Kidney (tissue), 14 donors: ENCODE measurements around the gene MXRA7. TPM values are rescaled to one million over a fixed set of nuclear protein-coding genes. Genes with fewer than 3 reads are reported as not detected.
A peak's percentile ranks its signal among the peaks of the same experiment; 100 is the strongest.

Experiments used
- DNase-seq, 5 donors: peaks; one replicate each; pipeline ENCODE4 v3.0.0-alpha.2; 2013 to 2020
- FAIRE-seq: peaks from 2 replicates; lab custom pipeline; 2012; peaks lifted over from hg19 to GRCh38; lab: Jason Lieb, UNC
- H3K27ac ChIP-seq, 2 donors: one replicate each; pipeline ENCODE4 v1.7.0; 2013; ENCODE audit warnings: low read depth in 2 of 2, low read length in 2 of 2, inconsistent platforms in 1 of 2
- H3K27me3 ChIP-seq: one replicate; pipeline ENCODE4 v1.7.1; 2013; ENCODE audit warnings: low read length, inconsistent platforms; ENCODE audit not compliant: control insufficient read depth, insufficient read depth
- H3K36me3 ChIP-seq, 3 donors: one replicate each; pipeline versions ENCODE4 v1.7.0 to v1.7.1; 2013; ENCODE audit warnings: low read length in 3 of 3, control low read depth in 1 of 3, inconsistent platforms in 1 of 3; ENCODE audit not compliant: insufficient read depth in 3 of 3, control insufficient read depth in 2 of 3
- H3K4me1 ChIP-seq, 3 donors: one replicate each; pipeline versions ENCODE4 v1.7.0 to v1.7.1; 2013; ENCODE audit warnings: low read length in 3 of 3, inconsistent platforms in 1 of 3, low read depth in 1 of 3; ENCODE audit not compliant: control insufficient read depth in 2 of 3, insufficient read depth in 2 of 3
- H3K4me3 ChIP-seq, 3 donors: one replicate each; pipeline versions ENCODE4 v1.7.0 to v1.8.1; 2013; ENCODE audit warnings: low read length in 3 of 3, control low read depth in 1 of 3, inconsistent platforms in 1 of 3
- H3K9ac ChIP-seq, 3 donors: one replicate each; pipeline versions ENCODE4 v1.7.0 to v1.7.1; 2013; ENCODE audit warnings: low read length in 3 of 3, control low read depth in 1 of 3, inconsistent platforms in 1 of 3
- H3K9me3 ChIP-seq, 3 donors: one replicate each; pipeline versions ENCODE4 v1.7.0 to v1.7.1; 2013; ENCODE audit warnings: low read length in 3 of 3, control low read depth in 1 of 3, inconsistent platforms in 1 of 3; ENCODE audit not compliant: control insufficient read depth in 2 of 3, insufficient read depth in 1 of 3
- intact Hi-C: fragments of 100-400 bp; cut with DNase I; formaldehyde crosslinking; loops from one replicate; pipeline ENCODE4 v1.11.1; 2022
- polyA plus RNA-seq: library from polyadenylated mRNA; stranded (reverse); fragments of 350-450 nt; fragmentation: Illumina TruSeq; extraction: RNeasy Lipid Tissue Mini Kit (QIAGEN cat#74804); gene quantifications from one replicate; pipeline ENCODE4 v1.2.3, GENCODE V29; 2014; ENCODE audit warnings: low read depth, low replicate concordance; ENCODE audit not compliant: insufficient read depth
- total RNA-seq: library from RNA; stranded (reverse); fragmentation: NEBNext Ultra II Directional; extraction: Animal tissue kit (Norgen Biotek cat#: 25700); gene quantifications from one replicate; pipeline ENCODE4 v1.2.1, GENCODE V29; 2021
- TF ChIP-seq, protein P1 (sequence below): IDR thresholded peaks from 3 replicates; pipeline ENCODE4 v1.5.1; 2012; ENCODE audit warnings: mild to moderate bottlenecking, moderate library complexity, borderline replicate concordance; ENCODE audit not compliant: insufficient read depth; ENCODE audit errors: extremely low read depth
- donor health status: control.
- donor health status: control.
- donor health status: control.
- donor health status: control.
- donor health status: control.
- donor health status: DM: yes; HTN: yes; CAD: no.
- donor health status: Normal renal cell carcinoma (clear cell type).

Gene MXRA7
- total and polyA plus RNA-seq, 2 donors from 2014 or later: 72.4 to 130 TPM

DNA sequence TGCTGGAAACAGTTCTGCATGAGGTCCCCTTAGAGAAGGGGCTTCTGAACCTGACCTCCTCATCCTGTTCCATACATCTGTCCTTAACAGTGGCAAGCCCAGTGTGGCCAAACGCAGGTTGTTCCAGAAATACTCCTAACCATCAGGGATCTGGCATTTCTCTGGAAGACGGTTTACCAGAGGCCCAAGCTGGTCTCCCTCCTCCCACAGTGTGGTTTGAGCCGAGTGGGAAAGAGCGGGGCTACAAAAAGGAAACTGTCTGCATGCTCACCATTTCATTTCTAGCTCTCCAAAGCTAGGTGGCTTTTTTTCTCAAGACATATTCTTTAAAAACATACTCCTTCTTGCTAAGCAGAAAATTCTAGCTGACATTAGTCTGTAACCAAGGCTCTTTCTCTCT is 6.0 kb downstream of the MXRA7 start:
- Histone ChIP-seq H3K36me3 (no peaks in the 10 kb centered on the region), H3K4me1 (peaks cover 0 to 17% (median 9%) of the 10 kb centered on the region in 3 donors), H3K9me3 (no peaks in the 10 kb centered on the region), H3K27me3 (no peaks in the 10 kb centered on the region), H3K27ac (no peak overlapping the region), H3K4me3 (no peak overlapping the region), H3K9ac (no peak overlapping the region)
- FAIRE-seq (no peak), DNase-seq (no peak)
- intact Hi-C loops: no loop called here
- TF ChIP-seq, protein P1, sequence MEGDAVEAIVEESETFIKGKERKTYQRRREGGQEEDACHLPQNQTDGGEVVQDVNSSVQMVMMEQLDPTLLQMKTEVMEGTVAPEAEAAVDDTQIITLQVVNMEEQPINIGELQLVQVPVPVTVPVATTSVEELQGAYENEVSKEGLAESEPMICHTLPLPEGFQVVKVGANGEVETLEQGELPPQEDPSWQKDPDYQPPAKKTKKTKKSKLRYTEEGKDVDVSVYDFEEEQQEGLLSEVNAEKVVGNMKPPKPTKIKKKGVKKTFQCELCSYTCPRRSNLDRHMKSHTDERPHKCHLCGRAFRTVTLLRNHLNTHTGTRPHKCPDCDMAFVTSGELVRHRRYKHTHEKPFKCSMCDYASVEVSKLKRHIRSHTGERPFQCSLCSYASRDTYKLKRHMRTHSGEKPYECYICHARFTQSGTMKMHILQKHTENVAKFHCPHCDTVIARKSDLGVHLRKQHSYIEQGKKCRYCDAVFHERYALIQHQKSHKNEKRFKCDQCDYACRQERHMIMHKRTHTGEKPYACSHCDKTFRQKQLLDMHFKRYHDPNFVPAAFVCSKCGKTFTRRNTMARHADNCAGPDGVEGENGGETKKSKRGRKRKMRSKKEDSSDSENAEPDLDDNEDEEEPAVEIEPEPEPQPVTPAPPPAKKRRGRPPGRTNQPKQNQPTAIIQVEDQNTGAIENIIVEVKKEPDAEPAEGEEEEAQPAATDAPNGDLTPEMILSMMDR: no peak

DNA sequence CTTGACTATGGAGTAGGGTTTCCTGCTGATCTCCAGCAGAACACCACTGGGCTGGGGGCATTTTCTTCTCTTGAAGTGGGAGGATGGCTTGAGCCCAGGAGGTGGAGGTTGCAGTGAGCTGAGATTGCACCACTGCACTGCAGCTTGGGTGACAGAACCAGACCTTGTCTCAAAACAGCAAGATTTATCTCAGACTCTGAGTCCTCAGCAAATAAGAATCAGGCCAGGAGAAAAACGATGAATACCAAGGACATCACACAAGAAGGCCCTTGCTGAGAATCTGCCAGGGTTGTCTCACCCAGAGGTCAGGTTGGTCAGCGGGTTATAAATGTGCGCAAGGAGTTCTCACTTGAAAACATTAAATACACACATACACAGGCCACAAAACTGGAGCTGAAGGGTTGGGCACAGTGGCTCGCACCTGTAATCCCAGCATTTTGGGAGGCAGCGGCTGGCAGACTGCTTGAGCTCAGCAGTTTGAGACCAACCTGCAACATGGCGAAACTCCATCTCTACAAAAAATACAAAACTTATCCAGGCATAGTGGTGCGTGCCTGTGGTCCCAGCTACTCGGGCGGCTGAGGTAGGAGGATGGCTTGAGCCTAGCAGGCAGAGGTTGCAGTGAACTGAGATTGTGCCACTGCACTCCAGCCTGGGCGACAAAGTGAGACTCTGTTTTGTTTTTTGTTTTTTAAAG is 7.7 kb downstream of the MXRA7 start:
- Histone ChIP-seq H3K9ac (no peak overlapping the region), H3K36me3 (no peaks in the 10 kb centered on the region), H3K4me1 (peaks cover 0 to 11% (median 0%) of the 10 kb centered on the region in 3 donors), H3K27ac (no peak overlapping the region), H3K9me3 (no peaks in the 10 kb centered on the region), H3K4me3 (no peak overlapping the region), H3K27me3 (no peaks in the 10 kb centered on the region)
- TF ChIP-seq, protein P1: no peak
- peak in 1 of 5 donors; percentile 35 for DNase-seq
- intact Hi-C loops: no loop called here
- no peak for FAIRE-seq

DNA sequence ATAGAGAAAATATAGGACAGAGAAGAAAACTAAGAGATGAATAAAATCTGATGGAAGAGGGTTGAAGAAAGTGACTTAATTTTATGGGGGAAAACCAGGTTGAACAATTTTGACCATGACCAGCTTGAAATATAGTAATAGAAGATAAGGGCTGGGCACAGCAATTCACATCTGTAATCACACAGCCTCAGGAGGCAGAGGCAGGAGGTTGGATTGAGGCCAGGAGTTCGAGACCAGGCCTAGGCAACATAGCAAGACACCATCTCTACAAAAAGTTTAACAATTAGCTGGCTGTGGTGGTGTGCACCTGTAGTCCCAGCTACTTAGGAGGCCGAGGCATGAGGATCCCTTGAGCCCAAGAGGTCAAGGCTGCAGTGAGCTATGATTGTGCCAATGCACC is 8.7 kb downstream of the MXRA7 start:
- FAIRE-seq (no peak), DNase-seq (no peak)
- Histone ChIP-seq H3K4me1 (peaks cover 0 to 21% (median 8%) of the 10 kb centered on the region in 3 donors), H3K27me3 (no peaks in the 10 kb centered on the region), H3K9ac (no peak overlapping the region), H3K4me3 (no peak overlapping the region), H3K36me3 (no peaks in the 10 kb centered on the region), H3K27ac (no peak overlapping the region), H3K9me3 (no peaks in the 10 kb centered on the region)
- intact Hi-C loops: no loop called here
- TF ChIP-seq, protein P1: no peak

DNA sequence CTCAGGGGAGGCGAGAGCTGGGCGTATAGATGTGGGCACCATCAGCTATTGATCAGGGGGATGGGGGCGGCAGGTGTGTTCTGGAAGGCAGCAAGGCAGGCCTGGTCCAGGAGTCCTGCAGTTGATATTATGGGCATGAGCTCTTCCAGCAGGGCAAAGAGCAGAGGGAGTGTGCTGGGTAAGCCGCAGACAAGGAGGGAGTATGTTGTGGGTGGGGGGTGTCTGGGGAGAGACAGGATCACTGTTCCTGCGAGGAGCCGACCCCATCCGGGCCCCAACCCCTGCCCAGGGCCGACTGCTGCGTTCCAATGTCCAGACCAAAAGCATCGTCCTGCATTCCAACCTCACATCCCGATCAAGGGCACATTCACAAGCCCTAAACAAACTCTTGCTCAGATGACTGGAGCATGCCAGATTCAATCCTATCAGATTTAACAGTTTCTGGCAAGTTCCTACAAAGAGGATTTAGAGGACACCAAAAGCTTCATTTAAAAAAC is 9.2 kb downstream of the MXRA7 start:
- Histone ChIP-seq H3K27ac (no peak overlapping the region), H3K9ac (no peak overlapping the region), H3K27me3 (no peaks in the 10 kb centered on the region), H3K9me3 (no peaks in the 10 kb centered on the region), H3K4me3 (no peak overlapping the region), H3K36me3 (no peaks in the 10 kb centered on the region), H3K4me1 (peaks cover 0 to 25% (median 12%) of the 10 kb centered on the region in 3 donors)
- FAIRE-seq (no peak), DNase-seq (peak in 2 of 5 donors; percentile 51 to 60)
- intact Hi-C loops: no loop called here
- TF ChIP-seq, protein P1: no peak
